ENCODE measurements around the gene TMEM205. TPM values are rescaled to one million over a fixed set of nuclear protein-coding genes. Genes with fewer than 3 reads are reported as not detected.
"Not testable (repeated sequence)": the region's sequence is repeated elsewhere in the genome, so short reads cannot be mapped to it uniquely, and the experiment has no call there.

The TMEM205 gene
- total RNA-seq: 187 TPM

GRCh38 chr19:11346104-11346940, at the start of gene TMEM205, which contains the start of gene CCDC159:
TSS of gene TMEM205 (minus strand) at chr19:11346268. CDS start at chr19:11345619, 649 bp downstream.
TSS of gene CCDC159 (plus strand) at chr19:11346519. CDS start at chr19:11346607, 88 bp downstream.
- DNase-seq (ENCODE audit: low read depth in 2 of 3, low spot score in 2 of 3): peak; percentile 87 to 100 (median 99)

- no peak for DNase-seq (ENCODE audit: low read depth in 2 of 3, low spot score in 2 of 3)
Measured at GRCh38 chr19:11390933-11391680, 45.0 kb upstream of the TMEM205 start.

- no peak for DNase-seq (ENCODE audit: low read depth in 2 of 3, low spot score in 2 of 3)
Measured at GRCh38 chr19:11390359-11390758, 44.3 kb upstream of the TMEM205 start.

- peak in 2 of 3 donors; percentile 46 to 72 for DNase-seq (ENCODE audit: low read depth in 2 of 3, low spot score in 2 of 3)
Measured at GRCh38 chr19:11387162-11388034, 41.3 kb upstream of the TMEM205 start.

- DNase-seq (ENCODE audit: low read depth in 2 of 3, low spot score in 2 of 3): no peak
Measured at GRCh38 chr19:11384778-11385129, 38.7 kb upstream of the TMEM205 start.

- DNase-seq (ENCODE audit: low read depth in 2 of 3, low spot score in 2 of 3): no peak
Measured at GRCh38 chr19:11383706-11384048, 37.6 kb upstream of the TMEM205 start.

- DNase-seq (ENCODE audit: low read depth in 2 of 3, low spot score in 2 of 3): peak in 2 of 3 donors; percentile 72 to 81
Measured at GRCh38 chr19:11382898-11383705, 37.0 kb upstream of the TMEM205 start.

GRCh38 chr19:11380653-11381537, 34.8 kb upstream of the TMEM205 start:
- DNase-seq (ENCODE audit: low read depth in 2 of 3, low spot score in 2 of 3): peak; percentile 90 to 98 (median 97)

GRCh38 chr19:11379857-11380350, 33.8 kb upstream of the TMEM205 start:
- DNase-seq (ENCODE audit: low read depth in 2 of 3, low spot score in 2 of 3): no peak

- DNase-seq (ENCODE audit: low read depth in 2 of 3, low spot score in 2 of 3): not testable (repeated sequence)
Measured at GRCh38 chr19:11379269-11379845, 33.3 kb upstream of the TMEM205 start.

- DNase-seq (ENCODE audit: low read depth in 2 of 3, low spot score in 2 of 3): peak in 2 of 3 donors; percentile 52 to 64
Measured at GRCh38 chr19:11378319-11379189, 32.5 kb upstream of the TMEM205 start.

- DNase-seq (ENCODE audit: low read depth in 2 of 3, low spot score in 2 of 3): no peak
Measured at GRCh38 chr19:11377756-11378155, 31.7 kb upstream of the TMEM205 start.

- no peak for DNase-seq (ENCODE audit: low read depth in 2 of 3, low spot score in 2 of 3)
Measured at GRCh38 chr19:11377237-11377636, 31.2 kb upstream of the TMEM205 start.

- DNase-seq (ENCODE audit: low read depth in 2 of 3, low spot score in 2 of 3): peak; percentile 47 to 79 (median 70)
Measured at GRCh38 chr19:11375143-11375948, 29.3 kb upstream of the TMEM205 start.

GRCh38 chr19:11374433-11375142, 28.5 kb upstream of the TMEM205 start, which contains the start of gene SWSAP1:
TSS of gene SWSAP1 (plus strand) at chr19:11374666. CDS start at chr19:11374681, 15 bp downstream.
- DNase-seq (ENCODE audit: low read depth in 2 of 3, low spot score in 2 of 3): peak; percentile 91 to 100 (median 99)
